Spinal cord (tissue), 10 donors: ENCODE data around the gene C4orf46. TPM values are rescaled to one million over a fixed set of nuclear protein-coding genes. Genes with fewer than 3 reads are reported as not detected.
"Not testable (repeated sequence)": the region's sequence is repeated elsewhere in the genome, so short reads cannot be mapped to it uniquely, and the experiment has no call there.

ENCODE experiments used
- DNase-seq, 6 donors: peaks; one replicate each; pipeline versions ENCODE4 v3.0.0 to v3.0.0-alpha.2; 2013 to 2015; ENCODE audit warnings: low spot score in 6 of 6, low read depth in 4 of 6
- H3K27ac ChIP-seq: one replicate; pipeline ENCODE4 v1.5.1; 2013; ENCODE audit warnings: low read depth, low read length, control low read depth
- H3K27me3 ChIP-seq: one replicate; pipeline ENCODE4 v1.6.1; 2013; ENCODE audit warnings: low read length; ENCODE audit not compliant: control insufficient read depth, insufficient read depth
- H3K36me3 ChIP-seq: one replicate; pipeline ENCODE4 v1.6.1; 2013; ENCODE audit warnings: low read length; ENCODE audit not compliant: control insufficient read depth, insufficient read depth
- H3K4me1 ChIP-seq: one replicate; pipeline ENCODE4 v1.6.1; 2013; ENCODE audit warnings: low read length; ENCODE audit not compliant: control insufficient read depth, insufficient read depth
- H3K4me3 ChIP-seq: one replicate; pipeline ENCODE4 v1.5.1; 2013; ENCODE audit warnings: low read depth, low read length, control low read depth
- H3K9me3 ChIP-seq: one replicate; pipeline ENCODE4 v1.6.1; 2013; ENCODE audit warnings: low read length; ENCODE audit not compliant: control insufficient read depth, insufficient read depth
- WGBS: methylation state at CpG from one replicate; pipeline ENCODE4 v1.1.5; 2013; ENCODE audit warnings: missing lambda C conversion rate; ENCODE audit not compliant: insufficient coverage; 5-methylcytosine and 5-hydroxymethylcytosine counted together
- polyA plus RNA-seq, 2 donors: library from polyadenylated mRNA; unstranded; fragments of 120-200 nt; gene quantifications; one replicate each; pipeline ENCODE4 v1.2.1, GENCODE V29; 2013; ENCODE audit not compliant: insufficient read length in 2 of 2
- total RNA-seq, 2 donors: library from RNA; depleted of rRNA in 1 of 2; stranded (reverse); fragments of 120-200 nt in 1 of 2; fragments of >200 nt in 1 of 2; gene quantifications; one replicate each; pipeline versions ENCODE4 v1.2.3 to v1.2.4, GENCODE V29; 2013 to 2014
- donor health status: healthy.

C4orf46 gene
- total and polyA plus RNA-seq, 4 donors = 7.0 to 23.5 (median 10.4) TPM

- not testable (repeated sequence) for H3K36me3 ChIP-seq, H3K27me3 ChIP-seq, DNase-seq, H3K4me3 ChIP-seq, H3K4me1 ChIP-seq, H3K27ac ChIP-seq, H3K9me3 ChIP-seq
- 79% methylated on average over 3 of the region's 4 CpGs for WGBS
Observed at GRCh38 chr4:158663255-158663654, 8.4 kb downstream of the C4orf46 start.

- Histone ChIP-seq H3K27ac (no peak overlapping the region), H3K27me3 (no peaks in the 10 kb centered on the region), H3K9me3 (no peaks in the 10 kb centered on the region), H3K36me3 (no peaks in the 10 kb centered on the region), H3K4me1 (no peaks in the 10 kb centered on the region), H3K4me3 (no peak overlapping the region)
- WGBS = 95% methylated on average over 11 of the region's 11 CpGs
- no peak for DNase-seq
Observed at GRCh38 chr4:158657291-158657690, 14.4 kb downstream of the C4orf46 start.

GRCh38 chr4:158656439-158656838 lies 15.2 kb downstream of the C4orf46 start:
- H3K27ac ChIP-seq = no peak overlapping the region
- no peak for DNase-seq
- no peak overlapping the region for H3K4me3 ChIP-seq
- no peaks in the 10 kb centered on the region for H3K27me3 ChIP-seq
- H3K36me3 ChIP-seq = no peaks in the 10 kb centered on the region
- no CpG with 5 or more reads among the region's 1 CpG for WGBS
- no peaks in the 10 kb centered on the region for H3K4me1 ChIP-seq
- H3K9me3 ChIP-seq = no peaks in the 10 kb centered on the region

GRCh38 chr4:158652920-158653319 lies 18.8 kb downstream of the C4orf46 start:
- Histone ChIP-seq H3K27me3 (no peaks in the 10 kb centered on the region), H3K4me1 (no peaks in the 10 kb centered on the region), H3K36me3 (no peaks in the 10 kb centered on the region), H3K9me3 (no peaks in the 10 kb centered on the region), H3K4me3 (no peak overlapping the region), H3K27ac (no peak overlapping the region)
- no peak for DNase-seq
- no CpG with 5 or more reads among the region's 2 CpGs for WGBS

- H3K36me3 ChIP-seq = no peaks in the 10 kb centered on the region
- H3K27ac ChIP-seq = no peak overlapping the region
- no peaks in the 10 kb centered on the region for H3K9me3 ChIP-seq
- no peaks in the 10 kb centered on the region for H3K27me3 ChIP-seq
- no peak overlapping the region for H3K4me3 ChIP-seq
- no peak for DNase-seq
- no peaks in the 10 kb centered on the region for H3K4me1 ChIP-seq
- WGBS = 86% methylated on average over 2 of the region's 4 CpGs
Observed at GRCh38 chr4:158649111-158649680, 22.5 kb downstream of the C4orf46 start.

- Histone ChIP-seq H3K36me3 (no peaks in the 10 kb centered on the region), H3K27ac (no peak overlapping the region), H3K4me3 (no peak overlapping the region), H3K27me3 (no peaks in the 10 kb centered on the region), H3K9me3 (no peaks in the 10 kb centered on the region), H3K4me1 (no peaks in the 10 kb centered on the region)
- no CpG with 5 or more reads among the region's 3 CpGs for WGBS
- DNase-seq = no peak
Observed at GRCh38 chr4:158644760-158645159, 26.9 kb downstream of the C4orf46 start.

- Histone ChIP-seq H3K4me1 (no peaks in the 10 kb centered on the region), H3K4me3 (no peak overlapping the region), H3K27ac (no peak overlapping the region), H3K27me3 (no peaks in the 10 kb centered on the region), H3K9me3 (no peaks in the 10 kb centered on the region), H3K36me3 (no peaks in the 10 kb centered on the region)
- WGBS = no CpG with 5 or more reads among the region's 5 CpGs
- peak in 1 of 6 donors; percentile 67 for DNase-seq
Observed at GRCh38 chr4:158644356-158644755, 27.3 kb downstream of the C4orf46 start.

- DNase-seq = no peak
- Histone ChIP-seq H3K27me3 (no peaks in the 10 kb centered on the region), H3K4me1 (no peaks in the 10 kb centered on the region), H3K4me3 (no peak overlapping the region), H3K27ac (no peak overlapping the region), H3K36me3 (no peaks in the 10 kb centered on the region), H3K9me3 (no peaks in the 10 kb centered on the region)
- WGBS = no CpG with 5 or more reads among the region's 1 CpG
Observed at GRCh38 chr4:158636619-158637018, 35.1 kb downstream of the C4orf46 start.

- DNase-seq = no peak
- H3K9me3 ChIP-seq = no peaks in the 10 kb centered on the region
- no peak overlapping the region for H3K4me3 ChIP-seq
- 60% methylated on average over 1 of the region's 1 CpG for WGBS
- no peaks in the 10 kb centered on the region for H3K27me3 ChIP-seq
- no peaks in the 10 kb centered on the region for H3K4me1 ChIP-seq
- no peak overlapping the region for H3K27ac ChIP-seq
- H3K36me3 ChIP-seq = no peaks in the 10 kb centered on the region
Observed at GRCh38 chr4:158630893-158631292, 40.8 kb downstream of the C4orf46 start.

- no peaks in the 10 kb centered on the region for H3K36me3 ChIP-seq
- H3K27ac ChIP-seq = no peak overlapping the region
- no peaks in the 10 kb centered on the region for H3K4me1 ChIP-seq
- no CpG with 5 or more reads among the region's 2 CpGs for WGBS
- H3K4me3 ChIP-seq = no peak overlapping the region
- H3K9me3 ChIP-seq = no peaks in the 10 kb centered on the region
- H3K27me3 ChIP-seq = no peaks in the 10 kb centered on the region
- peak in 1 of 6 donors; percentile 2 for DNase-seq
Observed at GRCh38 chr4:158625544-158625943, 46.1 kb downstream of the C4orf46 start.
